AG09309 (cell line): ENCODE measurements around the gene KLRB1.

Experiments
- DNase-seq: peaks from one replicate; pipeline ENCODE4 v3.0.0-alpha.2; 2010; ENCODE audit warnings: low read depth
- H3K4me3 ChIP-seq: 2 replicates; pipeline ENCODE4 v1.5.1; 2011; ENCODE audit warnings: mild to moderate bottlenecking, low read depth, low read length, moderate library complexity; ENCODE audit not compliant: control insufficient read depth
- CTCF ChIP-seq: IDR thresholded peaks from 2 replicates; pipeline ENCODE4 v1.5.1; 2011; ENCODE audit warnings: mild to moderate bottlenecking, low read depth, low read length, inconsistent platforms; ENCODE audit not compliant: insufficient read depth, control insufficient read depth; ENCODE audit errors: missing control alignments

KLRB1 gene

GRCh38 chr12:9607716-9608115 lies at the start of gene KLRB1:
TSS of gene KLRB1 (minus strand) at chr12:9607916. CDS start at chr12:9607839, 77 bp downstream.
- no peak within 1 kb of the TSS for H3K4me3 ChIP-seq
- TF ChIP-seq CTCF: no peak
- no peak for DNase-seq

- peak; percentile 62 for DNase-seq
- H3K4me3 ChIP-seq: no peak overlapping the region
- no peak for TF ChIP-seq CTCF
Measured at GRCh38 chr12:9651265-9651729, 43.6 kb upstream of the KLRB1 start.

- no peak for DNase-seq
- TF ChIP-seq CTCF: no peak
- H3K4me3 ChIP-seq: peak overlapping the region; percentile 20
Measured at GRCh38 chr12:9650151-9650576, 42.4 kb upstream of the KLRB1 start.

- TF ChIP-seq CTCF: no peak
- no peak for DNase-seq
- H3K4me3 ChIP-seq: peak overlapping the region; percentile 75
Measured at GRCh38 chr12:9649532-9649940, 41.8 kb upstream of the KLRB1 start.

- H3K4me3 ChIP-seq: peak overlapping the region; percentile 75
- DNase-seq: no peak
- no peak for TF ChIP-seq CTCF
Measured at GRCh38 chr12:9648701-9649531, 41.2 kb upstream of the KLRB1 start.

GRCh38 chr12:9647825-9648700 lies 40.3 kb upstream of the KLRB1 start:
- DNase-seq: no peak
- no peak for TF ChIP-seq CTCF
- H3K4me3 ChIP-seq: peak overlapping the region; percentile 75
